Measurements from ENCODE around the gene CHCHD6.
A peak's percentile ranks its signal among the peaks of the same experiment; 100 is the strongest.

DNA sequence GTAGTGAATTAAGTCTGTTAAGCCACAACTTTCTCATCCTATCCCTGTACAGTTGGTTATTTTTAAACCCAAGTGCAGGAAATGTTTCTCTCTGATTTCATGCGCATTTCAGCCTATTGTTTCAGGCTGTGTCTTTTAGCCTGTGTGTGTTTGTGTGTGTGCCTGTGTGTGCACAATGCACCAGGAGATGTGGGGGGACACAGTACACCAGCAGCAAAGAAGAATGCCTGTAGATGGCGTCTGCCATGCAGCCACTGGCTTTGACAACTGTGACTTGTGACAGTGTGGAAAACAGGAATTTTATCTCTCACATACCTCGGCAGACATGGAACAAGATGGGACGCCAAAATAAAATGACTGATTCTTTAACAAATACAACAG, 235.3 kb downstream of the CHCHD6 start:
- TF ChIP-seq, protein P1, sequence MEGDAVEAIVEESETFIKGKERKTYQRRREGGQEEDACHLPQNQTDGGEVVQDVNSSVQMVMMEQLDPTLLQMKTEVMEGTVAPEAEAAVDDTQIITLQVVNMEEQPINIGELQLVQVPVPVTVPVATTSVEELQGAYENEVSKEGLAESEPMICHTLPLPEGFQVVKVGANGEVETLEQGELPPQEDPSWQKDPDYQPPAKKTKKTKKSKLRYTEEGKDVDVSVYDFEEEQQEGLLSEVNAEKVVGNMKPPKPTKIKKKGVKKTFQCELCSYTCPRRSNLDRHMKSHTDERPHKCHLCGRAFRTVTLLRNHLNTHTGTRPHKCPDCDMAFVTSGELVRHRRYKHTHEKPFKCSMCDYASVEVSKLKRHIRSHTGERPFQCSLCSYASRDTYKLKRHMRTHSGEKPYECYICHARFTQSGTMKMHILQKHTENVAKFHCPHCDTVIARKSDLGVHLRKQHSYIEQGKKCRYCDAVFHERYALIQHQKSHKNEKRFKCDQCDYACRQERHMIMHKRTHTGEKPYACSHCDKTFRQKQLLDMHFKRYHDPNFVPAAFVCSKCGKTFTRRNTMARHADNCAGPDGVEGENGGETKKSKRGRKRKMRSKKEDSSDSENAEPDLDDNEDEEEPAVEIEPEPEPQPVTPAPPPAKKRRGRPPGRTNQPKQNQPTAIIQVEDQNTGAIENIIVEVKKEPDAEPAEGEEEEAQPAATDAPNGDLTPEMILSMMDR (IDR thresholded peaks at IDR 0.05): peak in 1 of 4 donors; percentile 12
- no peak for TF ChIP-seq POLR2A (IDR thresholded peaks at IDR 0.05)

Measured in right lobe of liver (tissue), 4 donors.